Renal cortex interstitium (tissue), 11 donors: Measurements from ENCODE around the gene KIF3B. TPM values are rescaled to one million over a fixed set of nuclear protein-coding genes. Genes with fewer than 3 reads are reported as not detected.
"Not testable (repeated sequence)": the region's sequence is repeated elsewhere in the genome, so short reads cannot be mapped to it uniquely, and the experiment has no call there.

Experiments used
- DNase-seq, 11 donors: peaks; one replicate each; pipeline ENCODE4 v3.0.0-alpha.2; 2013; ENCODE audit warnings: low read depth in 9 of 11, low spot score in 4 of 11; ENCODE audit errors: extremely low read depth in 1 of 11
- polyA plus RNA-seq, 3 donors: library from polyadenylated mRNA; unstranded; fragments of 120-200 nt; gene quantifications; one replicate each; pipeline ENCODE4 v1.2.1, GENCODE V29; 2013; ENCODE audit not compliant: insufficient read length in 3 of 3

KIF3B gene
- polyA plus RNA-seq, 3 donors = 42.5 to 43.5 (median 43.0) TPM

GRCh38 chr20:32240205-32240604 lies 37.2 kb upstream of the KIF3B start:
- DNase-seq = peak in 4 of 11 donors; percentile 5 to 22 (median 12)

DNA sequence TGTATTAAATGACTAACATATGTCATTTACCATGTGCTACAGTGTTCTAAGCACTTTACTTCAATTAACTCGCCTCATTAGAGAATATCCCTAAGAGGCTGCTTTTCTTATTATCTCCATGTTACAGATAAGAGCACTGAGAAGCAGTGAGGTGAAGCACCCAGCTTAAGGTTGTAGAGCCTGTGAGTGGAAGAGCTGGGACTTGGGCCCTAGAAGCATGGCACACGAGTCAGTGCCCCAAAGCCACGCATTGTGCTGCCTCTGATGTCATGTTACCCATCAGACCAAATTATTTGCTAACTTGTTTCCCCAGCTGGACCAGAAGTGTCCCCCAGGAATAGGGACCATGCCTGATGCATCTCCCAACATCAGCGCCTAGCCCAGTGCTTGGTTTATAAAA lies 35.6 kb upstream of the KIF3B start:
- no peak for DNase-seq

DNA sequence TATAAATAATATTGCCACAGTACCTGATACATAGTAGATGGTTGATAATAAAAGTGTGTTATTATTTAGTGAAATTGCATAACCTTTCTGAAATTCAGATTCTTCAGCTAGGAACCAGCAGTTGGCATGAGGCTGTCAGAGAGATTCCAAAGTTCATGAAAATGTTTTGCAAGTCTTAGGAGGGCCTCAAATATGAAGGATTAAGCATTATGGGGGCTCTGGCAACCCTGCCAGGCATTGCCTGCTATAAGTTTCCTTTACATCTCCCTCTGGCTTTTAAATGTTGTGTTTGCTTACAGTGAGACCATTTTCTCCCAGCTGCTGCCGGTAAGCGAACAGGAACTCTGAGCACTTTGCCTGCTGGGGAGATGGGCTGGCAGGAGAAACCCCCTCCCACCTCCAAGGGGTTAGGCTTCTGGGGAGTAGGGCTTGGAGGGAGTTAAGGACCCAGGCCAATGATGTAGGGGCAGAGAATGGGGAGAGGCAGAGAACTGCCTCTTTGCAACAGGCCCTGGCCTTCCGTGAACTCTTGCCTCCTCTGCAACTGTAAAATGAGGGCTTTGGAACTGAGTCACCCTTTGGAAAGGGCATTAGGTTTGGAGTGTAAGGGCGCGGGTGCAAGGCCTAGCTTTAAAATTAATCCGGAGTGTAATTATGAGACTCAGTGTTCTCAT lies 33.2 kb upstream of the KIF3B start:
- DNase-seq = no peak

DNA sequence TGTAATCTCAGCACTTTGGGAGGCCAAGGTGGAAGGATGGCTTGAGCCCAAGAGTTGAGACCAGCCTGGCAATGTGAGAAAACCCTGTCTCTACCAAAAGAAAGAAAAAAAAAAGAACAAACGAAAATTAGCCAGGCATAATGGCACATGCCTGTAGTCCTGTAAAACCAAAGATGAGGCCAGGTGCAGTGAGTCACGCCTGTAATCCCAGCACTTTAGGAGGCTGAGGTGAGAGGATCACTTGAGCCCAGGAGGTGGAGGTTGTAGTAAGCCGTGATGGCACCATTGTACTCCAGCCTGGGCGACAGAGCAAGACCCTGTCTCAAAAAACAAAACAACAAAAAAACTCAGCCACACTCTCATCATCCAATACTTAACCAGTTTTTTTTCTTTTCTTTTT lies 32.5 kb upstream of the KIF3B start:
- no peak for DNase-seq

GRCh38 chr20:32246208-32246607 lies 31.2 kb upstream of the KIF3B start:
- not testable (repeated sequence) for DNase-seq

DNA sequence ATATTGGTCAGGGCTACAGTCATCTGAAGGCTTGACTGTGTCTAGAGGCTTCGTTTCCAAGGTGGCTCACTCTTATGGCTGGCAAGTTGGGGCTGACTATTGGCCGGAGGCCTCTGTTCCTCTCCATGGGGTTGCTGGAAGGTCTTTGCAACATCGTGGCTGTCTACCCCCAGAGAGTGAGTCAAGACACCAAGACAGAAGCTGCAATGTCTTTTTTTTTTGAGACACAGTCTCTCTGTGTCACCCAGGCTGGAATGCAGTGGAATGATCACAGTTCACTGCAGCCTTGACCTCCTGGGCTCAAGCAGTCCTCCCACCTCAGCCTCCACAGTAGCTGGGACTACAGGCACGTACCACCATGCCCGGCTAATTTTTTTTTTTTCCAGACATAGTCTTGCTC lies 29.4 kb upstream of the KIF3B start:
- DNase-seq = no peak

DNA sequence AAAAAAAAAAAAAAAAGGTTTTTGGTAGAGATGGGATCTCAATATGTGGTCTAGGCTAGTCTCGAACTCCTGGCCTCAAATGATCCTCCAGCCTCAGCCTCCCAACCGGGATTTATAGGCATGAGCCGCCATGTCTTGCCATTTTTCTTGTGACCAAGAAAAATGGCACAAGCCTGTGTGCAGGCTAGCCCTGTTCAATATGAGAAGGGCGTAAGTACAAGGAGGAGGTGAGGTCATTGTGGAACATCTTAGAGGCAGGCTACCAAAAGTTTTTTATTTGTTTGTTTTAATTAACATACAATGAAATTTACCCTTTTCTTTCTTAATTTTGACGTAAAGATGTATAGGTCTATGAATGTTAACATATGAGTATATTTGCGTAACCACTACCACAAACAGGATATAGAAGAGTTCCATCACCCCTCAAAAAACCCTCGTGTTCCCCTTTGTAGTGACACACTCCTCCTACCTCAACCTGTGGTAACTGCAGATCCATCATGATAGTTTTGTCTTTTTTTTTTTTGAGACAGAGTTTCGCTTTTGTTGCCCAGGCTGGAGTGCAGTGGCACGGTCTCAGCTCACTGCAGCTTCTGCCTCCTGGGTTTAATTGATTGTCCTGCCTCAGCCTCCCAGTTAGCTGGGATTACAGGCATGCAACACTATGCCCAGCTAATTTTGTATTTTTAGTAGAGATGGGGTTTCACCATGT lies 28.3 kb upstream of the KIF3B start:
- DNase-seq = no peak

DNA sequence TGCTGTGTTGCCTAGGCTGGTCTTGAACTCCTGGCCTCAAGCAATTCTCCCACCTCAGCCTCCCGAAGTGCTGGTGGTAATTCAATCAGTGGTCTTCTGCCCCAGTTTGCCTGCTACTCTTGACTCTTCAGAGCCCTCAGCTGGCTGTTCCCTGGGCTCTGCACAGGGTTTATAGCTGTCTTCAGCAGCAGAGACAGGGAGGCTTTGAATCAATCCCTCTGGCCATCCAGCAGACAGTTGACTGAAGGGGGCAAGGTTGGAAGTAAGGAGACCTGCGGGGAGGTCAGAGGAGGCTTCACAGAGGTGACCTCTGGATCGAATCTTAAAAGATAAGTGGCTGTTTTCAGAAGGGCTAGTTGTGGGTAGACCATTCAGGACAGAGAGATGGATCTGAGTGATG lies 26.0 kb upstream of the KIF3B start:
- DNase-seq = no peak

DNA sequence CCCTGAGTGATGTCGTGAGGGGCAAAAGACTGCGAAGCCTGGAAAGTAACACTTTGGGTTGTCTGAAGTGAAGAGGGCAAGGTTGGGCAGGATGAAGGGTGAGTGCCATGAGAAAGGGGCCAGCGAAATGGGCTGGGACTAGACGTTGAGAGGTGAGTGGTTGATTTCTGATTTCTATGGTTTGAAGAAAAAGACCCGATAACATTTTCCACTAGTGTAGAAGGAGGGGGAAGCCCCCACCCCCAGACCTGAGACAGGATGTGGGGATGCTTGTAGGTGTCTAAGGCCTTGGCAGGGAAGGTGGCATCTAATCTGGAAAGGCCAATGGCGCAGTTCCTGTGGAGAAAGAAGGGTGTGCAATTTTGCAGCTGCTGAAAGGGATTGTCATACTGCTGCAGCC lies 25.3 kb upstream of the KIF3B start:
- DNase-seq = no peak

DNA sequence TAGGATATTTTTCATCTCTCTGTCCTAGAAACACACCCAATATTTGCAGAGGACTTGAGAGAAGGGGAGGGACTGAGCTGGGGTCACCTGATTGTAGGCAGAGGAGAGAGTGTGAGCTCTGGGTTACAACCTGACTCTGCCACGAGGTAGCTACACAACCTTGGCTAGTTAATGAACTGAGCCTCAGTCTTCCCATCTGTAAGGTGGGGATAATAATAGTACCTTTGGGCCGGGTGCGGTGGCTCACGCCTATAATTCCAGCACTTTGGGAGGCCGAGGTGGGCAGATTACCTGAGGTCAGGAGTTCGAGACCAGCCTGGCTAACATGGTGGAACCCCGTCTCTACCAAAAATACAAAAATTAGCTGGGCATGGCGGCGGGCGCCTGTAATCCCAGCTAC lies 16.5 kb upstream of the KIF3B start:
- DNase-seq = not testable (repeated sequence)

GRCh38 chr20:32261644-32262043 lies 15.8 kb upstream of the KIF3B start:
- DNase-seq = no peak

DNA sequence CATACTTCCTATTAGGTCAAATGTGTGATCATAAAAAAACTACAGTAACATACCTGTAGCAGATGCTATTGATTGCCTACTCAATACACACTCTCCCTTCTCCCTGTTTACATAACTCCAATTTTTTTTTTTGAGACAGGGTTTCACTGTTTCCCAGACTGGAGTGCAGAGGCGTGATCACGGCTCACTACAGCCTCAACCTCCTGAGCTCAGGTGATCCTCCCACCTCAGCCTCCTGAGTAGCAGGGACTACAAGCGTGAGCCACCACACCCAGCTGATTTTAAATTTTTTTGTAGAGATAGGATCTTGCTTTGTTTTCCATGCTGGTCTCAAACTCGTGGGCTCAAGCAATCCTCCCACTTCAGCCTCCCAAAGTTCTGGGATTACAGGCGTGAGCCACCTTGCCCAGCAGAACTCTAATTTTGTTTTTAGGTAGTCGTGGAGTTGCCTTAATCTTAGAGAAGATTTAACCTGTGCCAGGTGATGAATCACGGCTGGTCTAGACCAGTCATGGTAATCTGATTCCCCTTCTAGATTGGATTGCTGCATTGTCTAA lies 14.0 kb upstream of the KIF3B start:
- no peak for DNase-seq

GRCh38 chr20:32271620-32272019 lies 5.8 kb upstream of the KIF3B start:
- no peak for DNase-seq

DNA sequence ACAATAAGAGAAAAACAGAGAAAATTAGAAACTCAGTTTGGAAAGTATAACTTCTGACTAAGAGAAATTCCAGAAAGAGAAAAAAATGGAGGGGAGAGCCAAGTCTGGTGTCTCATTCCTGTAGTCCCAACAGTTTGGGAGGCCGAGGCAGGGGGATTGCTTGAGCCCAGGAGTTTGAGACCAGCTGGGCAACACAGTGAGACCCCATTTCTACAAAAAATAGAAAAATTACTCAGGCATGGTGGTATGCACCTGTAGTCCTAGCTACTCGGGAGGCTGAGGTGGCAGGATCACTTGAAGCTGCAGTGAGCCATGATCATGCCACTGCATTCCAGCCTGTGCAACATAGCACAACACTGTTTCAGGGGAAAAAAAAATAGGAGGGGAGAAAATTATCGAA lies 3.1 kb upstream of the KIF3B start:
- no peak for DNase-seq

- not testable (repeated sequence) for DNase-seq
Measured at GRCh38 chr20:32275163-32275562, 2.3 kb upstream of the KIF3B start.

DNA sequence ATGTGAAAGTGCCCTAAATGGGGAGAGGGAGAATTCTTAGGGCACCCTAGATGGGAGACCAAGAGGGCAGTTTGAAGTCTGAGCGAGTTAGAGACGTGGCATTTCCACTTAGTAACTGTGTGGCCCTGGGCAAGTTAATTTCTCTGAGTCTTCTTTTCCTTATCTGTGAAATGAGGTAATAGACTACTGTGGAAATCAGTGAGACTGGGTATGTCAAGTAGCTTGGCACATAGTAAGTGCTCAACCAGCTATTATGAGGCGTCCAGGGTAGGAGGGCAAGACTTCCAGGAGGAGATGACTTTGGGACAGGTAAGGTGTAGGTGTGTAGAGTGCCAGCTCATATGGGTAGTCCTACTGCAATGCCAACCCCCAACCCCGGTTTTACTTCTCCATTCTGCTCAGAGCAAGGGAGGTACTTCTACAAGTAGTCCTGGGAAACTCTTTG lies 770 bp downstream of the KIF3B start:
- DNase-seq = no peak

DNA sequence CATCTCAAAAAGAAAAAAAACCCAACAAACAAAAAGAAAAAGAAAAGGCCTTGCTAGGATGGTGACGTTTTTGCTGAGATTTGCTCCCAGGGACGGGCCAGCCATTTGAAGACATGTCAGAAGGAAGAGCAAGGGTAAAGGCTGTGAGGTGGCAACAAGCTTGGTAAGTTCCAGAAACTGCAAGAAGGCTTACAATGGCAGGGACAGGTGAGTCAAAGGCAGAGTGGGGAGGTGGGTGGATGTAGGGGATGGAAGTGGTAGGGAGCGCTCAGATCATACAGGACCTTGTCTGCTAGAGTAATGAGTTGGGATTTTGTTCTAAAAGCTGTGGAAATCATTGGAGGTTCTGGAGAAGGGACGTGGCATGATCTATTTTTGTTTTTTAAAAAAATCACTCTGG lies 4.3 kb downstream of the KIF3B start:
- DNase-seq = no peak

DNA sequence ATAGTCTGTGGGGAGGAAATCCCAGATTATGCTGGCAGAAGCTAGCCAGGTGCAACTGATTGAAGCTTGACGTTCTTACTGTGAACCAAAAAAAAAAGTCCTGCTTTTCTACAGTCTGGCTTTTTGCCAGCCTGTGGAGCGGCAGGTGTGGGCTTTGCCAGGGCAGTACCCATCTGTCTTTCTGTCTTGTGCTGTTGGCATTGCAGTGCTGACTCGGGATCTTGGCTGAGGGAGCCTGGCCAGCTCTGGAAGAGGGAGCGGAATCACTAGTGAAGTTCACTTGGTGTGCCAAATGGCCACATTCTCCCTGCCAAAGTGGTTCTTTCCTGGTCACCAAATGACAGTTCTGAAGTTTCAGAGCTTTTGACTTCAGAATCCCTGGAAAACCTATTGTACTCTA lies 5.0 kb downstream of the KIF3B start:
- no peak for DNase-seq

DNA sequence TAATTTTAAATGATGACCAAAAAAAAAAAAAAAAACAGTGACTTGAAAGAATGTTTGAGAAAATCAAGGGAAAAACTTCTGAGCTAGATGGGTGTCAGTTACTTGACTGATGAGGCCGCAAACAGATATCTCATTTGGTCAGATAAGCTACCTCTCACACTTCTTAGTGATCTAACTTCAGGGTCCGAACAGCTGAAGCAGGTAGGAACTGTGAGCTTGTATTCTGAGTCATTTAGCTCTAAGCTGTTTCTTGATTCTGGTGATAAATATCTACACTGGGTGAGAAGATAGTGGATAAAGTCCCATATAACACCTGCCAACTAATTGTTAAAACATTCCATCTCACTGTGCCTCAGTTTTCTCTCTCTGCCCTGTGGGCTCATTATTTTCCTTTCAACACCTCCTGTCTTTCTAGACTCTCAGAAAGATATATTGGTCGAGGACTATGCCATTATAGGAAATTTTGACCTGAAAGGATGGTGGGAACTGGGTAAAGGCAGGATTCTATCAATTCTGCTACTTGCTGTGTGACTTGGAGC lies 7.7 kb downstream of the KIF3B start:
- no peak for DNase-seq

DNA sequence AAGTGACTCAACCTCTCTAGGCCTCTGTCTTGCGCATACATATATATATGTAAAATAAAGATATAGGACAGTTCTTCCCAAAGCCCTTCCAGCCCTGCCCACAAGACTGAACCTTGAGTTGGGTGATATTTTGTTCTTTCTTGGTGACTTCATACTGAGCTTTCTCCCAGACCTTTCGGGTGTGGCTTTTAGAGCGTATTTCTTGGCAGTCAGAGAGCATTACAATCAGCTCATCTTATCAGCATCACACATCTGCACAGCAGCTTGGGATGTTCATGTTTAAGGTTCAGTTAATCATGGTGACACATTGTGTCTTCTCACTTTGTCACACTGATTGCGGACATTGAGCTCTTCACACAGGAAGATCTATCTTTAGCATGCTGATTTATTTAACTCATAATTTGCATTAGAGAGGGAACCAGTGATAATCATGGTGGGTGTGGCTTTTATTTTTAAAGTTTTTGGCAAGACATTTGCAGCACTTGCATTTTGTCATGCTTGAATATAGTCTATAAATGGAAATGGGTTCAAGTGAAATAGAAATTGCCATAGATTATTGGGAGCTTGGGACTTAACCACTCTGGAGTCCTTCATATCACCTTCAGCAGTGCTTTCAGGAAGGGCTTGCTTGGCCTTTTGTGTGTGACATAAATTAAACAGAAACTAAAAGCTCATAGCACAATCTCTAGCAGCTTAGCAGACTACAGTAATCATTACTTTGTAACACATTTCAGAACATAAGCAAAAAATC lies 8.3 kb downstream of the KIF3B start:
- DNase-seq = no peak
